Measurements from ENCODE around the gene SPIN1. TPM values are rescaled to one million over a fixed set of nuclear protein-coding genes. Genes with fewer than 3 reads are reported as not detected.

Gene SPIN1
- total and polyA plus RNA-seq, 2 of the 8 experiments (the other 6 are each of a cell fraction or from before 2014, with no cell fraction given): 69.9 to 139 TPM

GRCh38 chr9:88392549-88392948 is 4.3 kb downstream of the SPIN1 start (continued):
- no peak for TF ChIP-seq CHD7 (IDR thresholded peaks at IDR 0.05; ENCODE audit: insufficient replicate concordance, low read length)
- TF ChIP-seq SP4 (IDR thresholded peaks at IDR 0.05; ENCODE audit: low read length): no peak
- no peak for TF ChIP-seq CHD2 (IDR thresholded peaks at IDR 0.05; ENCODE audit: low read length)
- no peak for TF ChIP-seq TCF12 (IDR thresholded peaks at IDR 0.05; ENCODE audit: low read depth, low read length)
